ENCODE measurements around the gene PEAK1.

- no peak for TF ChIP-seq POLR2A (IDR thresholded peaks at IDR 0.05)
- TF ChIP-seq, protein P1, sequence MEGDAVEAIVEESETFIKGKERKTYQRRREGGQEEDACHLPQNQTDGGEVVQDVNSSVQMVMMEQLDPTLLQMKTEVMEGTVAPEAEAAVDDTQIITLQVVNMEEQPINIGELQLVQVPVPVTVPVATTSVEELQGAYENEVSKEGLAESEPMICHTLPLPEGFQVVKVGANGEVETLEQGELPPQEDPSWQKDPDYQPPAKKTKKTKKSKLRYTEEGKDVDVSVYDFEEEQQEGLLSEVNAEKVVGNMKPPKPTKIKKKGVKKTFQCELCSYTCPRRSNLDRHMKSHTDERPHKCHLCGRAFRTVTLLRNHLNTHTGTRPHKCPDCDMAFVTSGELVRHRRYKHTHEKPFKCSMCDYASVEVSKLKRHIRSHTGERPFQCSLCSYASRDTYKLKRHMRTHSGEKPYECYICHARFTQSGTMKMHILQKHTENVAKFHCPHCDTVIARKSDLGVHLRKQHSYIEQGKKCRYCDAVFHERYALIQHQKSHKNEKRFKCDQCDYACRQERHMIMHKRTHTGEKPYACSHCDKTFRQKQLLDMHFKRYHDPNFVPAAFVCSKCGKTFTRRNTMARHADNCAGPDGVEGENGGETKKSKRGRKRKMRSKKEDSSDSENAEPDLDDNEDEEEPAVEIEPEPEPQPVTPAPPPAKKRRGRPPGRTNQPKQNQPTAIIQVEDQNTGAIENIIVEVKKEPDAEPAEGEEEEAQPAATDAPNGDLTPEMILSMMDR (IDR thresholded peaks at IDR 0.05): no peak
Measured at GRCh38 chr15:77412972-77413698, 6.8 kb downstream of the PEAK1 start.
